Prostate gland (tissue), 2 donors: ENCODE data around the gene ABHD16A. TPM values are rescaled to one million over a fixed set of nuclear protein-coding genes. Genes with fewer than 3 reads are reported as not detected.

Experiments used
- DNase-seq: peaks from one replicate; pipeline ENCODE4 v3.0.0-alpha.2; 2019; ENCODE audit warnings: low spot score
- H3K27ac ChIP-seq, 2 donors: fragments of 200-600 bp; sonication (generic); 2 replicates each; pipeline ENCODE4 v1.5.1; 2017 to 2019
- H3K27me3 ChIP-seq: fragments of 200-600 bp; sonication (generic); replicated peaks from 2 replicates; pipeline ENCODE4 v1.5.1; 2019; ENCODE audit not compliant: insufficient read depth
- H3K36me3 ChIP-seq, 2 donors: fragments of 200-600 bp; sonication (generic); 1 replicate in 1 of 2; 2 replicates in 1 of 2; pipeline versions ENCODE4 v1.5.1 to v1.8.1; 2017 to 2019
- H3K4me1 ChIP-seq: fragments of 200-600 bp; sonication (generic); replicated peaks from 2 replicates; pipeline ENCODE4 v1.5.1; 2019
- H3K4me3 ChIP-seq, 2 donors: fragments of 200-600 bp; sonication (generic); 2 replicates each; pipeline ENCODE4 v1.5.1; 2017 to 2019
- H3K9me3 ChIP-seq: fragments of 200-600 bp; sonication (generic); 2 replicates; pipeline ENCODE4 v1.5.1; 2017
- CTCF ChIP-seq, 4 experiments: fragments of 200-600 bp in 2 of 4; fragments of 450-650 bp in 2 of 4; sonication (generic) in 2 of 4; IDR thresholded peaks; 1 replicate in 3 of 4; 2 replicates in 1 of 4; pipeline ENCODE4 v1.5.1; 2016 to 2019; ENCODE audit warnings: antibody characterized with exemption in 4 of 4, mild to moderate bottlenecking in 2 of 4, moderate library complexity in 2 of 4
- POLR2A ChIP-seq: fragments of 450-650 bp; IDR thresholded peaks from one replicate; pipeline ENCODE4 v1.6.1; 2016; ENCODE audit warnings: antibody characterized with exemption, mild to moderate bottlenecking
- POLR2AphosphoS5 ChIP-seq: sonication (generic); formaldehyde crosslinking; IDR thresholded peaks from one replicate; pipeline ENCODE4 v1.6.1; 2017; ENCODE audit warnings: antibody characterized with exemption
- WGBS: methylation state at CpG from one replicate; pipeline ENCODE4 v1.1.5; 2018; 5-methylcytosine and 5-hydroxymethylcytosine counted together
- intact Hi-C: fragments of 100-400 bp; cut with DNase I; formaldehyde crosslinking; loops from one replicate; pipeline ENCODE4 v1.14.2; 2022
- total RNA-seq, 2 donors: library from RNA; depleted of rRNA; stranded (reverse); fragments of >200 nt; gene quantifications; one replicate each; pipeline ENCODE4 v1.1.0, GENCODE V29; 2016

Gene ABHD16A
- total RNA-seq, 2 donors from 2014 or later, result 78.1 to 83.6 TPM

- intact Hi-C loops, result no loop called here
- peaks cover 15% of the 10 kb centered on the region in 2 donors for H3K36me3 ChIP-seq
- TF ChIP-seq POLR2AphosphoS5 (no peak), CTCF (IDR thresholded peaks at IDR 0.05) (no peak), POLR2A (no peak)
These were observed 10.8 kb downstream of the ABHD16A start for GRCh38 chr6:31692353-31692752.

GRCh38 chr6:31691564-31692108 is 11.5 kb downstream of the ABHD16A start:
- H3K4me3 ChIP-seq, result no peak overlapping the region
- H3K36me3 ChIP-seq, result peaks cover 15 to 20% of the 10 kb centered on the region in 2 donors
- H3K27ac ChIP-seq, result no peak overlapping the region
- H3K4me1 ChIP-seq, result no peaks in the 10 kb centered on the region
- intact Hi-C loops, result no loop called here
- no peak for DNase-seq
- no peaks in the 10 kb centered on the region for H3K27me3 ChIP-seq
- TF ChIP-seq POLR2A, result no peak
- TF ChIP-seq POLR2AphosphoS5, result no peak
- no peak for TF ChIP-seq CTCF (IDR thresholded peaks at IDR 0.05)
- no peaks in the 10 kb centered on the region for H3K9me3 ChIP-seq
- 94% methylated on average over 12 of the region's 12 CpGs for WGBS

More at GRCh38 chr6:31692353-31692752, 10.8 kb downstream of the ABHD16A start:
- no peaks in the 10 kb centered on the region for H3K9me3 ChIP-seq
- H3K4me3 ChIP-seq, result no peak overlapping the region
- H3K27me3 ChIP-seq, result no peaks in the 10 kb centered on the region
- no peaks in the 10 kb centered on the region for H3K4me1 ChIP-seq
- 76% methylated on average over 4 of the region's 4 CpGs for WGBS
- DNase-seq, result no peak
- H3K27ac ChIP-seq, result no peak overlapping the region

GRCh38 chr6:31691078-31691463 is 12.1 kb downstream of the ABHD16A start:
- DNase-seq, result no peak
- no peak overlapping the region for H3K27ac ChIP-seq
- intact Hi-C loops, result no loop called here
- H3K9me3 ChIP-seq, result no peaks in the 10 kb centered on the region
- H3K27me3 ChIP-seq, result no peaks in the 10 kb centered on the region
- 87% methylated on average over 6 of the region's 6 CpGs for WGBS
- no peaks in the 10 kb centered on the region for H3K4me1 ChIP-seq
- no peak overlapping the region for H3K4me3 ChIP-seq
- peaks cover 15 to 20% of the 10 kb centered on the region in 2 donors for H3K36me3 ChIP-seq
- TF ChIP-seq POLR2A (no peak), POLR2AphosphoS5 (no peak), CTCF (IDR thresholded peaks at IDR 0.05) (no peak)

GRCh38 chr6:31690231-31691077 is 12.7 kb downstream of the ABHD16A start:
- no peak for DNase-seq
- H3K27ac ChIP-seq, result no peak overlapping the region
- H3K4me1 ChIP-seq, result no peaks in the 10 kb centered on the region
- peaks cover 15 to 20% of the 10 kb centered on the region in 2 donors for H3K36me3 ChIP-seq
- TF ChIP-seq POLR2AphosphoS5 (no peak), POLR2A (no peak), CTCF (IDR thresholded peaks at IDR 0.05) (no peak)
- WGBS, result 57% methylated on average over 10 of the region's 10 CpGs
- no peak overlapping the region for H3K4me3 ChIP-seq
- H3K27me3 ChIP-seq, result no peaks in the 10 kb centered on the region
- H3K9me3 ChIP-seq, result no peaks in the 10 kb centered on the region
- intact Hi-C loops, result no loop called here
